Measurements from ENCODE around the gene NR1H2.
A peak's percentile ranks its signal among the peaks of the same experiment; 100 is the strongest.

The NR1H2 gene

GRCh38 chr19:50406156-50406820 lies 30.0 kb downstream of the NR1H2 start:
- no peak for DNase-seq

DNA sequence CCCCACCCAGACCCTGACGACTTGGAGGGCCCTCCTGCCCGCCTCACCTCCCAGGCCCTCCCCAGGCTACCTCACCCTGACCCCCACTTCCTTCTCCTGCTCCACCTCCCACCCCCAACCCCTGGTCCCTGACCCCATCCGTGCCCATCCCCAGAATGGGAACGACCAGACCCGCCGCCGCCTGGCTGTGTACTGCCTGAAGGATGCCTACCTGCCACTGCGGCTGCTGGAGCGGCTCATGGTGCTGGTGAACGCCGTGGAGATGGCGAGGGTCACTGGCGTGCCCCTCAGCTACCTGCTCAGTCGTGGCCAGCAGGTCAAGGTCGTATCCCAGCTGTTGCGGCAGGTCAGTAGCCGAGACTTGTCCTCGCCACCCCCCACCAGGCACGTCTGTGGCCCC lies 30.6 kb downstream of the NR1H2 start:
- no peak for DNase-seq

GRCh38 chr19:50409347-50409746 lies 33.1 kb downstream of the NR1H2 start:
- no peak for DNase-seq

DNA sequence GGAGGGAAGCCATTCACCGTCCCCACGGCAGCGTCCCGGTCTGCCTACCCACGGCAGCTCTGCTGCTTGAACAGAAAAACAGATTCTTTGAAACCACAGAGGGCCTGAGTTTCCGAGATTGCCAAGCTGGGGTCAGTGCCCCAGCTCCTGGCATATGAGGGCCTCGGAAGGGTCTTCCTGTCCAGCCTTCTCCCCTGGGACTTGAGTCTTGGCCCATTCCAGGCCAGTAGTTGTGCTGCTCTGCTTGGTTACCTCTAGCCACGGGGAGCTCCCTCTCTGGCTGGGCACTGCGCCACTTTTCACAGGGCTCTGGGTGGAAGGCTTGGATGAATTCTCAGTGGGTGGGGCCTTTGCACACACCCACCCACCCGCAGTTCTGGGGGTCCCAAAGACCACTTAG lies 33.9 kb downstream of the NR1H2 start:
- no peak for DNase-seq

DNA sequence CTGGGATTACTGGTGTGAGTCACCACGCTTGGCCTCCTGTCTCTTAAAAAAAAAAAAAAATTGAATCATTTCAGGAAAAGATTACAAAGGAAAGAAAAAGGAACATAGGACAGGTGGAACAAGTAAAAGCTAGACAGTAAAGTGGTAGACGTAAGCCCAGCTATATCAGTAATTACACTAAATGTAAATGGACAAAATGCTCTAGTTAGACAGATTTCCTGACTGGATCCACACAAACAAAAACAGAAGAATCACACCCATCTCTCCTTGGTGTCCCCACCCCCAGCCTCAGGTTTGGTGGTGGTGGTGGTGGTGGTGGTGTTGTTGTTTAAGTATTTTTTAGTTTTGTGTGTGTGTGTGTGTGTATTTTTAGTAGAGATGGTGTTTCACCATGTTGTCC lies 36.2 kb downstream of the NR1H2 start:
- DNase-seq: no peak

DNA sequence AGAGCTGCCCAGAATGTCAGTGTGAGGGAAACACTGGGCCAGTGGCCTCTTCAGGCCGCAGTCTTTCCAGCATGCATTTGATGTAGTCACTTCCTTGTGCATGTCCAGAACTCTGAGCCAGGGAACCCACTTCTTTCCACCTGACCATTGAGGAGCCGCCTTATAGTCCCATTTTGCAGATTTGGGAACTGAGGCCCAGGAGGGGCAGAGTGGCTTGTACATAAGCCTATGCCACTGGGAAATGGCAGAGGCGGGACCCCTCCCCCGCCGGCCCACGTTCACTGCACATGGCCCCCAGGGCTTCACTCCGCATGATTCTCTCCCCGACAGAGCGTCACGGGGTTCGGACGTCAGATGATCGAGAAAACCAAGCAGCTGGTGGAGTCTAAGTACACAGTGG lies 36.8 kb downstream of the NR1H2 start:
- DNase-seq: no peak

GRCh38 chr19:50413531-50413930 lies 37.3 kb downstream of the NR1H2 start:
- DNase-seq: no peak

DNA sequence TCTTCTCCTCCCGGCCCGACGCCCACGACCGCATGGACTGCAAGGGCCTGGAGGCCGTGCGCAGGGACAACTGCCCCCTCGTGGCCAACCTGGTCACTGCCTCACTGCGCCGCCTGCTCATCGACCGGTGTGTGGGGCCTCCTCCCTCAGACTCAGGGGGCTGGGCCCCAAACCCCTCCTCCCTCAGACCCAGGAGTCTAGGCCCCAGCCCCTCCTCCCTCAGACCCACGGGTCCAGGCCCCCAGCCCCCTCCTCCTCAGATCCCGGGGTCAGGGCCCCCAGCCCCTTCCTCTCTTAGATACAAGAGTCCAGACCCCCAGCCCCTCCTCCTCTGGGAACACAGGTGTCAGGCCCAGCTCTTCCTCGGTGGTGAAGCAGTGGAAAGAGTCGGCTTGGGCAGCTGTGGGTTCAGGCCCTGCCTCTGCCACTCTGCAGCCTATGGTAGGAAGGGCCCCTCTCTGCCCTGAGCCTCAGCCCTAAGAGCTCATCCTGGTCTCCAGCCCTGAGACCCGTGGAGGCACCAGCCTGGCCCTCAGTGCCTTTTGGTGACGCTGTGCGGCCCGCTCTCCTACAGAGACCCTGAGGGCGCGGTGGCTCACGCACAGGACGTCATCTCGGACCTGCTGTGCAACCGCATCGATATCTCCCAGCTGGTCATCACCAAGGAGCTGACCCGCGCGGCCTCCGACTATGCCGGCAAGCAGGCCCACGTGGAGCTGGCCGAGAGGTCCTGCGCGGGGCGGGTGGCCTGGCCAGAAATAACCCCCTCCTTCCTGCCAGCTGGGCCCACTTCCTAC lies 38.8 kb downstream of the NR1H2 start:
- DNase-seq: peak; percentile 90

- DNase-seq: no peak
These were observed 39.4 kb downstream of the NR1H2 start for GRCh38 chr19:50415661-50416033.

GRCh38 chr19:50416034-50416977 lies 40.0 kb downstream of the NR1H2 start:
- no peak for DNase-seq

DNA sequence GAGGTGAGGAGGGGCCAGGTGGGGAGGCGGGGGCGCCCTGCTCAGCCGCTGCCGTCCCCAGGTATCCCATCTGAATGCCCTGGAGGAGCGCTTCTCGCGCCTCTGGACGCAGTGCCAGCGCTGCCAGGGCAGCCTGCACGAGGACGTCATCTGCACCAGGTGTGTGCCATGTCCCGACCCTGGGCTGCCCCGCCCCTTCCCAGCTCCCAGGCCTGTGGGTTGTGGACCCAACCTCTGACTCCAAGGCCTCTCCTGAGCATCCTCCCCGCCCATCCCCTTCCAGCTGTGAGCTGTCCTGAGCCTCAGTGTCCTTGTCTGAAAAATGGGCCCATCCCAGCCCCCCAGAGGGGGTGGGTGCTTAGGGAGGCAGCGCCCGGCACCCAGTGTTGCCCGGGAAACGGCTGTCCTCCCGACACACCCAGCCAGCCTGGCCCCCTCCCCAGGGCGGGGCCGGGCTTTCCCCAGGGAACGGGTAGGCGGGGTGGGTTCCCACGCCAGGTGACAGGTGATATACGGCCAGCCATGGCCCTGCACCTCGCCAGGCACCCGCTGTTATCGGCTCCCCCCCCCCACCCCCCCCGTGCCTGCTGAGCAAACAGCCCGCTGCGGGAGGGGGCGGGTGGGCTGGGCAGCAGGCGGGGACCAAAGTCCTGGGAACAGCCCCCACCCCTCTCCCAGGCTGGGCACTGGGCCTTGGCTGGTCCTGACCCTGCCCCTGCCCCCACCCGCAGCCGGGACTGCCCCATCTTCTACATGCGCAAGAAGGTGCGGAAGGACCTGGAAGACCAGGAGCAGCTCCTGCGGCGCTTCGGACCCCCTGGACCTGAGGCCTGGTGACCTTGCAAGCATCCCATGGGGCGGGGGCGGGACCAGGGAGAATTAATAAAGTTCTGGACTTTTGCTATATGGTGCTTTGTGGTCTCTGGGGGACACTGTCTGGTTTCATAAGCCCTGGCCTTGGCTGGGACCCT lies 41.1 kb downstream of the NR1H2 start:
- DNase-seq: no peak

- DNase-seq: no peak
These were observed 42.1 kb downstream of the NR1H2 start, which contains the start of gene SPIB for GRCh38 chr19:50418176-50419021. Gene SPIB, plus strand, starts transcription at chr19:50418938. Its CDS starts 25 bp downstream, at chr19:50418963.

DNA sequence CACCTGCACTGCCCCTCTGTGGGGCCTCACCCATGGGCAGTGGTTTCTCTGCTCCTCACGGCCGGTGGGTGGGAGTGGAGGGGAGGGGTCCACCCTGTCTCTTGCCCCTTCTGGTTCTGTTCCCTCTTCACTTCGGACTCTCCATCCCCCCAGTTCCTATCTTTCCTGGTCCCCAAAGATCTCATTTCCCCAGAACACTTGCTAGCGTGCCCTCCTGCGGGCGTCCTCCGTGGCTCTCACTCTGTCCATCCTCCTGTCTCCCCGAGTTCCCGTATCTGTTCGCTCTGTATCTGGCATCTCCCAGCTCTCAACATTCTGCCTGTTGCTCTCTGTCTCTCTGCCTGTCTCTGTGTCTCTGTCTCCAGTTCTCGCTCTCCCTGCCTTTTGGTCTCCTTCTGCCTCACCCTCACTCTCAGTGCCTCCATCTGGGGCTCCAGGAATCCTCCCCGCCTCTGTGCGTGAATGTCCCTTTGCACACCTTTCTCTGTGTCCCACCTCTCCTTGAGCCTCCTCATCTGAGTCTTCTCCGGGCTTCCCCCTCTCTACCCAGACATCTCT lies 42.8 kb downstream of the NR1H2 start:
- DNase-seq: no peak

DNA sequence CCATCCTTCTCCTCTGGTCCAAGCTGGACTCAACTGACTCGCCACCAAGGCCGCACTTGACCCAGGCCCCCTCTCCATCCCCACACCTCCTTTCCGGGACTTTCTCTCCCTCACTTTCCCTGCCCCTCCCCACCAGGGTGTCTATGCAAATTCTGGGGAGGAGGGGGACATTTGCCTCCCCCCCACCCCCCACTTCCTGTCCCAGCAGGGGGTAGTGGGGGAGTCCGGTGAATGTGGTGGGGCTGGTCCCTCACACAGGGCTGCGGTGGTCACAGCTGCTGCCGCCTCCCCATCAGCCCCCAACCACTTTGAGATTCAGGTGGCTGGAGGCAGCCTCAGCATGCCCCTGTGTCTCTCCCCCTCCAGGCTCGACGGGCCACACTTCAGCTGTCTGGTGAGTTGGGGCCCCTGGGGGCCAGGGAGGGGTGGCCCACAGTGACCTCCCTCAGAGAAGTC lies 43.4 kb downstream of the NR1H2 start:
- no peak for DNase-seq

DNA sequence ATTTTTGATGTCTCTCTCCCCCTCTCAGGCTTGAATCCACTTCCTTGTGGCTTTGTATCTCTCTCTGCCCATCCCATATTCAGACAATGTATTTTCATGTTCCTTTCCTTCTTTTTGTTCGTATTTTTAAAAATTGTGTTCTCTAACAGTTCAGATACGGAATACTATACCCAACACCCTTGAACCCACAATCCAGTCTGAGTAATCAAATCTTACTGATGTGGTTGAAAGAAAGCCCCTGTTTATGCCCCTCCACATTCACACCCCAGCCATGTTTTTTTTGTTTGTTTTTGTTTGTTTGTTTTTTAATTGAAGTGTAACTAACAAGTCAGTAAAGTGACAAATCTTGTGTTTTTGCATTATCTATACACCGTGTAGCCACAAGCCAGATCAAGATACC lies 43.9 kb downstream of the NR1H2 start:
- DNase-seq: no peak

GRCh38 chr19:50420808-50421207 lies 44.6 kb downstream of the NR1H2 start:
- DNase-seq: no peak

DNA sequence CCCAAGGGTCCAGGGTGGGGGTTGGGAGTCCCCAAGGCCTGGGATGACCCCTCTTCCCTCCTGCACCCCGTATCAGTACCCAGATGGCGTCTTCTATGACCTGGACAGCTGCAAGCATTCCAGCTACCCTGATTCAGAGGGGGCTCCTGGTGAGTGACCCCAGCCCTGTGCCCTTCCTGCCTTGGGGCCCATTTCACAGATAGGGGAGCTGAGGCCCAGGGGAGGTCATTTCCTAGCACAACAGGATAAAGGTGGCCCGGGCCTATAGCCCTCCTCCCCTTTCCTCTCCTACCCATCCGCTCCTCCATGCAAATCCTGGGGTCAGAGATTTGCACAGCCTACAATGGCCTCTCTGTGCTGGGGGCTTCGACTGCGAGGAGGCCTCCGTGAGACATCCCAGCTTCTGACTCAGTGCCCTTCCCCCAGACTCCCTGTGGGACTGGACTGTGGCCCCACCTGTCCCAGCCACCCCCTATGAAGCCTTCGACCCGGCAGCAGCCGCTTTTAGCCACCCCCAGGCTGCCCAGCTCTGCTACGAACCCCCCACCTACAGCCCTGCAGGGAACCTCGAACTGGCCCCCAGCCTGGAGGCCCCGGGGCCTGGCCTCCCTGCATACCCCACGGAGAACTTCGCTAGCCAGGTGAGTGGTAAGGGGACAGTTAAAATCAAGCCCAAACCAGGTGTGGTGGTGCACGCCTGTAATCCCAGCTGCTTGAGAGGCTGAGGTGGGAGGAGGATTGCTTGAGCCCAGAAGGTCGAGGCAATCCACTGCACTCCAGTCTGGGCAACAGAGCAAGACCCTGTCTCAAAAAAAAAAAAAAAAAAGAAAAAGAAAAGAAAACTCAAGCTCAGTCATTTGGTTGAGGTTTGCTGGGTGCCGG lies 46.4 kb downstream of the NR1H2 start:
- DNase-seq: no peak

GRCh38 chr19:50423279-50424113 lies 47.2 kb downstream of the NR1H2 start:
- DNase-seq: no peak

GRCh38 chr19:50425581-50425980 lies 49.3 kb downstream of the NR1H2 start:
- no peak for DNase-seq

All from 8988T (cell line).